DOHH2 (cell line): ENCODE data around the gene RUNX1.

ENCODE experiments used
- H3F3A ChIP-seq: fragments of 200-600 bp; sonication (generic), shearing (Covaris generic); 2 replicates; pipeline ENCODE4 v1.6.0; 2016; ENCODE audit warnings: antibody characterized with exemption, mild to moderate bottlenecking; ENCODE audit not compliant: control insufficient read depth, insufficient read depth
- H3K27ac ChIP-seq: fragments of 200-600 bp; sonication (generic); 2 replicates; pipeline ENCODE4 v1.5.1; 2014; ENCODE audit warnings: low read depth, mild to moderate bottlenecking, low read length, moderate library complexity
- H3K27me3 ChIP-seq: fragments of 200-600 bp; sonication (generic); 2 replicates; pipeline ENCODE4 v1.6.1; 2014; ENCODE audit warnings: mild to moderate bottlenecking, low read length, mixed read lengths; ENCODE audit not compliant: control insufficient read depth
- H3K36me3 ChIP-seq: fragments of 200-600 bp; sonication (generic); 2 replicates; pipeline ENCODE4 v1.6.1; 2014; ENCODE audit warnings: mild to moderate bottlenecking, low read length, moderate library complexity, mixed read lengths; ENCODE audit not compliant: control insufficient read depth
- H3K4me1 ChIP-seq: fragments of 200-600 bp; sonication (generic); 2 replicates; pipeline ENCODE4 v1.6.1; 2014; ENCODE audit warnings: mild to moderate bottlenecking, low read length, mixed read lengths; ENCODE audit not compliant: control insufficient read depth
- H3K4me2 ChIP-seq: fragments of 200-600 bp; sonication (generic); 2 replicates; pipeline ENCODE4 v1.6.0; 2014; ENCODE audit warnings: mild to moderate bottlenecking, low read length, moderate library complexity
- H3K4me3 ChIP-seq: fragments of 200-600 bp; sonication (generic); 2 replicates; pipeline ENCODE4 v1.5.1; 2014; ENCODE audit warnings: mild to moderate bottlenecking, low read length, mixed read lengths
- H3K79me2 ChIP-seq: fragments of 200-600 bp; sonication (generic); 2 replicates; pipeline ENCODE4 v1.6.1; 2014; ENCODE audit warnings: mild to moderate bottlenecking, low read length, mixed read lengths; ENCODE audit not compliant: control insufficient read depth
- H3K9me2 ChIP-seq: fragments of 200-600 bp; sonication (generic); replicated peaks from 2 replicates; pipeline ENCODE4 v1.6.1; 2014; ENCODE audit warnings: mild to moderate bottlenecking, low read length, mixed read lengths; ENCODE audit not compliant: control insufficient read depth
- H3K9me3 ChIP-seq: fragments of 200-600 bp; sonication (generic); 2 replicates; pipeline ENCODE4 v1.6.1; 2014; ENCODE audit warnings: antibody characterized with exemption, low read length, mixed read lengths; ENCODE audit not compliant: control insufficient read depth, insufficient read depth
- H4K20me1 ChIP-seq: fragments of 200-600 bp; sonication (generic); 2 replicates; pipeline ENCODE4 v1.6.0; 2014; ENCODE audit warnings: low read depth, mild to moderate bottlenecking, antibody characterized with exemption, low read length, moderate library complexity; ENCODE audit not compliant: control insufficient read depth, insufficient read depth
- EZH2phosphoT487 ChIP-seq: fragments of 200-600 bp; sonication (generic); IDR thresholded peaks from 2 replicates; pipeline ENCODE4 v1.6.1; 2017; ENCODE audit warnings: borderline replicate concordance, mild to moderate bottlenecking, antibody characterized with exemption, low read length, moderate library complexity, mixed read lengths
- TF ChIP-seq, protein P1 (sequence below): fragments of 200-600 bp; sonication (generic); IDR thresholded peaks from one replicate; pipeline ENCODE4 v1.5.1; 2014; ENCODE audit warnings: antibody characterized with exemption, mild to moderate bottlenecking, low read depth, low read length; ENCODE audit not compliant: poor library complexity, severe bottlenecking

RUNX1 gene

DNA sequence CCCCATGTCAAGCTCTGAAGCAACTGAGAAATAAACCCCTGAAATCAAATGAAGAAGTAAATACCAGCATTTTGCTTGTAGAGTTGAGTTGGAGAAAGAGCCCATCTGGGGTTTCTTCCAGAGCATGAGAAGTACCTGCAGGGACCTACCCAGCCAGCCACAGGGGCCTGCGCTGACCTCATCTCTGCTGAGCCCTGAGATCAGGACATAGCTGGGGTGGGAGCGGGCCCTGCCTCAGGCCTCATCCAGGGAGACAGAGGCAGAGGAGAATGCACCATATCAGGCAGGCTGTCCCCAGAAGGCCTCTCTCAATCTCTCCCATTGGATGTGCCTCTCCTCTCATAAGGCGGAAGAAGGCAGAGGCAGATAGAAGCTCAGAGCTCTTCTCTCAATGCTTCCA is 27.6 kb downstream of the RUNX1 start:
- Histone ChIP-seq H3K27me3 (no peaks in the 10 kb centered on the region), H3K4me1 (peaks cover 63% of the 10 kb centered on the region), H3K9me3 (no peaks in the 10 kb centered on the region), H3F3A (peaks cover 5% of the 10 kb centered on the region), H3K79me2 (peaks cover 96% of the 10 kb centered on the region), H3K4me3 (no peak overlapping the region), H3K9me2 (no peaks in the 10 kb centered on the region), H3K27ac (no peak overlapping the region), H4K20me1 (peaks cover 8% of the 10 kb centered on the region), H3K36me3 (peaks cover 73% of the 10 kb centered on the region), H3K4me2 (peak overlapping the region; percentile 32; the same call in 1 of the 2 replicates)
- TF ChIP-seq EZH2phosphoT487, result no peak
- TF ChIP-seq, protein P1, sequence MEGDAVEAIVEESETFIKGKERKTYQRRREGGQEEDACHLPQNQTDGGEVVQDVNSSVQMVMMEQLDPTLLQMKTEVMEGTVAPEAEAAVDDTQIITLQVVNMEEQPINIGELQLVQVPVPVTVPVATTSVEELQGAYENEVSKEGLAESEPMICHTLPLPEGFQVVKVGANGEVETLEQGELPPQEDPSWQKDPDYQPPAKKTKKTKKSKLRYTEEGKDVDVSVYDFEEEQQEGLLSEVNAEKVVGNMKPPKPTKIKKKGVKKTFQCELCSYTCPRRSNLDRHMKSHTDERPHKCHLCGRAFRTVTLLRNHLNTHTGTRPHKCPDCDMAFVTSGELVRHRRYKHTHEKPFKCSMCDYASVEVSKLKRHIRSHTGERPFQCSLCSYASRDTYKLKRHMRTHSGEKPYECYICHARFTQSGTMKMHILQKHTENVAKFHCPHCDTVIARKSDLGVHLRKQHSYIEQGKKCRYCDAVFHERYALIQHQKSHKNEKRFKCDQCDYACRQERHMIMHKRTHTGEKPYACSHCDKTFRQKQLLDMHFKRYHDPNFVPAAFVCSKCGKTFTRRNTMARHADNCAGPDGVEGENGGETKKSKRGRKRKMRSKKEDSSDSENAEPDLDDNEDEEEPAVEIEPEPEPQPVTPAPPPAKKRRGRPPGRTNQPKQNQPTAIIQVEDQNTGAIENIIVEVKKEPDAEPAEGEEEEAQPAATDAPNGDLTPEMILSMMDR, result no peak

DNA sequence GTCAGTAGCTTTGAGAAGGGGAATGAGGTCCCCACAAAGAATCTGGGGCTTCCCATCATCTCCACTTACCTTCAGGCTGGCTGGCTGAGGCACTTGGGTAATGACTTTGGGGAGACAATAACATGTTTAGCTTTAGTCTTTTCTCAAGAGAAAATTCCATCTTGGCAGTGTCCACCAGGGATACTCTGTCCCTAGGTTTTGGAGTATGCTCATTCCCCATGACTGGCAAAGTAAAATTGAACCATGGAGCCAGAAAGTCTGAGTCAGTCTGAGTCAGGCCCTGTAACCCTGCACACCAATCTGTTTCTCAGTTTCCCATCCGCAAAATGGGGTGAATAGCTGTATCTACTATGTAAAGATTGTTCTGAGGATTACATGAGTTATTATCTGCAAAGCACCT is 28.2 kb downstream of the RUNX1 start:
- no peaks in the 10 kb centered on the region for H3K27me3 ChIP-seq
- H4K20me1 ChIP-seq, result peaks cover 13% of the 10 kb centered on the region
- no peaks in the 10 kb centered on the region for H3K9me2 ChIP-seq
- 0 out of 2 replicates have a peak overlapping the region, but pooled peaks have one; percentile 4 for H3K4me3 ChIP-seq
- peaks cover 72% of the 10 kb centered on the region for H3K36me3 ChIP-seq
- H3K9me3 ChIP-seq, result no peaks in the 10 kb centered on the region
- H3K4me1 ChIP-seq, result peaks cover 56% of the 10 kb centered on the region
- H3F3A ChIP-seq, result no peaks in the 10 kb centered on the region
- H3K79me2 ChIP-seq, result peaks cover 96% of the 10 kb centered on the region
- peak overlapping the region; percentile 32 for H3K4me2 ChIP-seq
- TF ChIP-seq EZH2phosphoT487, result no peak
- TF ChIP-seq, protein P1, result no peak
- H3K27ac ChIP-seq, result no peak overlapping the region; the same call in 1 of the 2 replicates

DNA sequence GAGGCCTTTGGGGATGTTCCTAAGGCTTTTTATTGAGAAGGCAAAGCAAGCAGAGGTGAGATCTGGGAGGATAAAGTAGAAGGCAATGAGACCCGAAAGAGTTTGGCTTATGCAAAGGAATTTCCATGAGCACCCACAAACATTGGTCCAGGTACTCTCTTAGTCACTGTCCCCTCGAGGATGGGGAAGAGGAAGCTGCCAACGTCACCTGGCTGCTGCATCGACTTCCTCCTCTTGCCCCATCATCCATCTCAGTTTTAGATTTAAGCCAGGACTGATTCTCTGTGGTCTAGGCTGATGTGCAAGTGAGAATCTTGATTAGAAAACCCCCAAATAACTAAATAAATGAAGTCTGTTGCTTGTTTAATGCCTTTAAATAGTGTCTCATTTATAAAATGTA is 28.7 kb downstream of the RUNX1 start:
- TF ChIP-seq, protein P1, result no peak
- no peak for TF ChIP-seq EZH2phosphoT487
- Histone ChIP-seq H3K9me2 (no peaks in the 10 kb centered on the region), H3K4me1 (peaks cover 52% of the 10 kb centered on the region), H4K20me1 (peaks cover 12% of the 10 kb centered on the region), H3F3A (no peaks in the 10 kb centered on the region), H3K27ac (no peak overlapping the region; the same call in 1 of the 2 replicates), H3K27me3 (no peaks in the 10 kb centered on the region), H3K9me3 (no peaks in the 10 kb centered on the region), H3K79me2 (peaks cover 96% of the 10 kb centered on the region), H3K36me3 (peaks cover 67% of the 10 kb centered on the region), H3K4me3 (0 out of 2 replicates have a peak overlapping the region, but pooled peaks have one; percentile 4), H3K4me2 (peak overlapping the region; percentile 32)
